CD14-positive monocyte (primary cell): ENCODE data around the gene STAT4. TPM values are rescaled to one million over a fixed set of nuclear protein-coding genes. Genes with fewer than 3 reads are reported as not detected.

ENCODE experiments used
- DNase-seq, 3 donors: peaks; one replicate each; pipeline ENCODE4 v3.0.0-alpha.2; 2011 to 2022
- H2AFZ ChIP-seq: 2 replicates; pipeline ENCODE4 v1.6.0; 2012; ENCODE audit warnings: mild to moderate bottlenecking, low read depth, low read length, inconsistent platforms; ENCODE audit not compliant: insufficient read depth, poor library complexity, severe bottlenecking
- H3K27ac ChIP-seq, 2 donors: 1 replicate in 1 of 2; 2 replicates in 1 of 2; pipeline ENCODE4 v1.5.1; 2012 to 2013; ENCODE audit warnings: low read length in 2 of 2, control low read depth in 1 of 2, inconsistent platforms in 1 of 2, low read depth in 1 of 2, mild to moderate bottlenecking in 1 of 2
- H3K27me3 ChIP-seq, 2 donors: one replicate each; pipeline versions ENCODE4 v1.6.0 to v1.6.1; 2011 to 2013; ENCODE audit warnings: low read length in 2 of 2; ENCODE audit not compliant: control insufficient read depth in 2 of 2, insufficient read depth in 2 of 2
- H3K36me3 ChIP-seq, 2 donors: replicated peaks in 1 of 2; 1 replicate in 1 of 2; 2 replicates in 1 of 2; pipeline versions ENCODE4 v1.5.1 to v1.6.1; 2012 to 2013; ENCODE audit warnings: low read length in 2 of 2, control low read depth in 1 of 2, inconsistent platforms in 1 of 2, mild to moderate bottlenecking in 1 of 2; ENCODE audit not compliant: insufficient read depth in 2 of 2, control insufficient read depth in 1 of 2
- H3K4me1 ChIP-seq, 2 donors: 1 replicate in 1 of 2; 2 replicates in 1 of 2; pipeline versions ENCODE4 v1.5.1 to v1.6.1; 2012 to 2013; ENCODE audit warnings: low read length in 2 of 2, control low read depth in 1 of 2, inconsistent platforms in 1 of 2, mild to moderate bottlenecking in 1 of 2, moderate library complexity in 1 of 2; ENCODE audit not compliant: insufficient read depth in 2 of 2, control insufficient read depth in 1 of 2
- H3K4me2 ChIP-seq: replicated peaks from 2 replicates; pipeline ENCODE3; 2012; ENCODE audit warnings: low read length, moderate library complexity, mild to moderate bottlenecking; ENCODE audit not compliant: poor library complexity, severe bottlenecking; ENCODE audit errors: extremely low read depth
- H3K4me3 ChIP-seq, 3 experiments: fragments of 200-600 bp in 1 of 3; sonication (generic) in 1 of 3; replicated peaks in 1 of 3; 1 replicate in 2 of 3; 2 replicates in 1 of 3; pipeline ENCODE4 v1.5.1; 2011 to 2013; ENCODE audit warnings: low read length in 3 of 3, mild to moderate bottlenecking in 3 of 3, control low read depth in 2 of 3, low read depth in 2 of 3, inconsistent platforms in 1 of 3, moderate library complexity in 1 of 3
- H3K79me2 ChIP-seq: 2 replicates; pipeline ENCODE4 v1.6.0; 2012; ENCODE audit warnings: mild to moderate bottlenecking, control low read depth, inconsistent platforms, low read length, moderate library complexity; ENCODE audit not compliant: insufficient read depth
- H3K9ac ChIP-seq: 2 replicates; pipeline ENCODE4 v1.6.0; 2017; ENCODE audit warnings: low read length, mild to moderate bottlenecking; ENCODE audit not compliant: insufficient read depth, poor library complexity, severe bottlenecking
- H3K9me3 ChIP-seq, 2 donors: replicated peaks in 1 of 2; 1 replicate in 1 of 2; 2 replicates in 1 of 2; pipeline versions ENCODE4 v1.5.1 to v1.6.1; 2012 to 2013; ENCODE audit warnings: low read length in 2 of 2, control low read depth in 1 of 2; ENCODE audit not compliant: control insufficient read depth in 1 of 2, insufficient read depth in 1 of 2
- H4K20me1 ChIP-seq: 2 replicates; pipeline ENCODE4 v1.6.0; 2012; ENCODE audit warnings: mild to moderate bottlenecking, low read length, control low read depth, moderate library complexity; ENCODE audit not compliant: insufficient read depth
- H3K27ac Mint-ChIP-seq, 7 donors: one replicate each; pipeline ENCODE4 v1.8.0; 2020; ENCODE audit warnings: mild to moderate bottlenecking in 7 of 7, mixed read lengths in 7 of 7, moderate library complexity in 6 of 7, inconsistent platforms in 2 of 7
- H3K27me3 Mint-ChIP-seq, 3 donors: one replicate each; pipeline ENCODE4 v1.8.0; 2021 to 2022; ENCODE audit warnings: low read depth in 3 of 3, mild to moderate bottlenecking in 3 of 3, mixed read lengths in 3 of 3, moderate library complexity in 3 of 3, inconsistent platforms in 1 of 3
- H3K36me3 Mint-ChIP-seq, 2 donors: one replicate each; pipeline ENCODE4 v1.8.0; 2020; ENCODE audit warnings: mixed read lengths in 2 of 2, inconsistent platforms in 1 of 2, mild to moderate bottlenecking in 1 of 2
- H3K4me1 Mint-ChIP-seq: one replicate; pipeline ENCODE4 v1.8.0; 2020; ENCODE audit warnings: mild to moderate bottlenecking, mixed read lengths
- H3K4me3 Mint-ChIP-seq, 2 donors: one replicate each; pipeline ENCODE4 v1.8.0; 2020; ENCODE audit warnings: mild to moderate bottlenecking in 2 of 2, mixed read lengths in 2 of 2, moderate library complexity in 1 of 2
- H3K9me3 Mint-ChIP-seq, 7 donors: one replicate each; pipeline ENCODE4 v1.8.0; 2020 to 2022; ENCODE audit warnings: mixed read lengths in 7 of 7, mild to moderate bottlenecking in 6 of 7, moderate library complexity in 6 of 7, inconsistent platforms in 2 of 7
- WGBS: methylation state at CpG from one replicate; pipeline ENCODE4 v1.1.5; 2013; ENCODE audit warnings: missing lambda C conversion rate; ENCODE audit not compliant: insufficient coverage; 5-methylcytosine and 5-hydroxymethylcytosine counted together
- intact Hi-C, 2 donors: fragments of 100-400 bp; cut with micrococcal nuclease; formaldehyde crosslinking; loops; one replicate each; pipeline versions ENCODE4 v1.15.0 to v1.15.1; 2023
- polyA plus RNA-seq, 3 donors: library from polyadenylated mRNA; depleted of rRNA in 1 of 3; unstranded in 2 of 3; stranded (reverse) in 1 of 3; fragments of 300-500 nt in 2 of 3; fragments of >200 nt in 1 of 3; fragmentation: Illumina TruSeq in 2 of 3; gene quantifications; 1 replicate in 2 of 3; 2 replicates in 1 of 3; pipeline ENCODE4 v1.2.3, GENCODE V29; 2012 to 2021
- TF ChIP-seq, protein P1 (sequence below): fragments of 200-600 bp; IDR thresholded peaks from one replicate; pipeline ENCODE4 v1.8.0; 2022; ENCODE audit warnings: antibody characterized with exemption, mild to moderate bottlenecking

The STAT4 gene
- polyA plus RNA-seq, 3 donors = 0.31 to 0.52 (median 0.31) TPM

DNA sequence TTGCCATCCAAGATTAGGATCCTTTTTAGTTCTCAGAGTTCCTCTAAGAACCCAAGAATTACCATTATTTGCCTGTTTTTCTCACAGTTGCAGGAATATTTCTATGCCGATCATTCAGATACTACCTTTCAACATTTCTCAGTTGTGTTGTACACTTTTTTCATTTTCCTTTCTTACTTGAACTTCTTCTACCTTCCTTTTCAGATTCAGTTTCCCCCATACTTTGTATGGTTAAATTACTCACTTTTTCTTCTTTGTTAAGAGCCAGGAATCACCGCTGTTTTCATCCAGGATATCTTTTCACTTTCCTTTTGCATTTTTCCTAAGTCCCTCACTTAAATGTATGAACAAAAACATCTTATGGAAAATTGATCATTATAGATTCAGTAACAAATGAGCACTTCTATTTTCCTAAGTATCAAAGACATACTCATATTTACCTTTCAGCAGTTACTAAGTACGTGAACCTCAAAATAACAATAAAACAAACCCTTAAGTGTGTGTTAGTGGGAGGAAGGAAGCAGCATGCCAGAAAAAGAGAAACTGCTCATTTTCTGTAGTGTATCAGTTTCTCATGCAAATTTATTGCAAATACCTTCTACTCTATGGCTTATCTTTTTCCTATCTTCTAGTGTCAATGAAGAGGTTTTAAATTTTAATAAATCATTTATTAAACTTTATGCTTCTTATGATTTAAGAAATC, 72.5 kb downstream of the STAT4 start:
- Histone ChIP-seq H3K79me2 (no peaks in the 10 kb centered on the region), H3K27ac (no peak overlapping the region), H3K4me2 (no peak overlapping the region), H3K9ac (no peak overlapping the region), H3K36me3 (no peaks in the 10 kb centered on the region), H3K9me3 (no peaks in the 10 kb centered on the region), H4K20me1 (no peaks in the 10 kb centered on the region), H3K27me3 (no peaks in the 10 kb centered on the region), H2AFZ (peak overlapping the region; percentile 16), H3K4me3 (no peak overlapping the region), H3K4me1 (no peaks in the 10 kb centered on the region)
- WGBS = no CpG with 5 or more reads among the region's 3 CpGs
- H3K36me3 Mint-ChIP-seq = no peaks in the 10 kb centered on the region
- H3K4me3 Mint-ChIP-seq = no peak overlapping the region
- no peak overlapping the region for H3K27ac Mint-ChIP-seq
- peaks cover 6% of the 10 kb centered on the region for H3K4me1 Mint-ChIP-seq
- no peaks in the 10 kb centered on the region for H3K27me3 Mint-ChIP-seq
- intact Hi-C loops = no loop called here
- DNase-seq = no peak
- peaks cover 0 to 7% (median 2%) of the 10 kb centered on the region in 7 donors for H3K9me3 Mint-ChIP-seq
- TF ChIP-seq, protein P1, sequence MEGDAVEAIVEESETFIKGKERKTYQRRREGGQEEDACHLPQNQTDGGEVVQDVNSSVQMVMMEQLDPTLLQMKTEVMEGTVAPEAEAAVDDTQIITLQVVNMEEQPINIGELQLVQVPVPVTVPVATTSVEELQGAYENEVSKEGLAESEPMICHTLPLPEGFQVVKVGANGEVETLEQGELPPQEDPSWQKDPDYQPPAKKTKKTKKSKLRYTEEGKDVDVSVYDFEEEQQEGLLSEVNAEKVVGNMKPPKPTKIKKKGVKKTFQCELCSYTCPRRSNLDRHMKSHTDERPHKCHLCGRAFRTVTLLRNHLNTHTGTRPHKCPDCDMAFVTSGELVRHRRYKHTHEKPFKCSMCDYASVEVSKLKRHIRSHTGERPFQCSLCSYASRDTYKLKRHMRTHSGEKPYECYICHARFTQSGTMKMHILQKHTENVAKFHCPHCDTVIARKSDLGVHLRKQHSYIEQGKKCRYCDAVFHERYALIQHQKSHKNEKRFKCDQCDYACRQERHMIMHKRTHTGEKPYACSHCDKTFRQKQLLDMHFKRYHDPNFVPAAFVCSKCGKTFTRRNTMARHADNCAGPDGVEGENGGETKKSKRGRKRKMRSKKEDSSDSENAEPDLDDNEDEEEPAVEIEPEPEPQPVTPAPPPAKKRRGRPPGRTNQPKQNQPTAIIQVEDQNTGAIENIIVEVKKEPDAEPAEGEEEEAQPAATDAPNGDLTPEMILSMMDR = no peak

DNA sequence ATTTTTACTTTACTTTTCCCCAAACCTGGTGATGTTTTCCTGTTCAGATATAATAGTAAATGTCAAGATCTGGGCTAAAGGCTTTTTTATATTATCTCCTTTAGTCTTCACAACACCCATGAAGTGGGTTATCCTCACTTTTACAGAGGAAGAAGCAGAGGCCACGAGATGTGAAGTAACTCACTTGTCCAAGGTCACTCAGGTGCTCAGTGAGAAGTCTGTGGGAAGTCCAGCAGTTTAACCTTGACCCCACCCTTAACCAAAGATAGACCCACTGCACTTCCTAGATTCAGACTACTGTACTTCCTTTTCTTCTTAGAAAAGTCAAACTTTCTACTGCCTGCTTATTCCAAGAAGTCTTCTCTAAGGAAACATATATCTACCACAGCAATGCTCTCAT, 80.5 kb downstream of the STAT4 start:
- Histone ChIP-seq H4K20me1 (no peaks in the 10 kb centered on the region), H3K9me3 (no peaks in the 10 kb centered on the region), H3K27me3 (no peaks in the 10 kb centered on the region), H3K9ac (no peak overlapping the region), H3K79me2 (no peaks in the 10 kb centered on the region), H3K4me1 (peaks cover 12 to 21% of the 10 kb centered on the region in 2 donors), H2AFZ (no peak overlapping the region), H3K4me2 (no peak overlapping the region), H3K36me3 (no peaks in the 10 kb centered on the region), H3K4me3 (no peak overlapping the region), H3K27ac (no peak overlapping the region)
- DNase-seq = no peak
- Mint-ChIP-seq H3K4me1 (peaks cover 18% of the 10 kb centered on the region), H3K4me3 (no peak overlapping the region), H3K27ac (no peak overlapping the region), H3K9me3 (no peaks in the 10 kb centered on the region), H3K27me3 (no peaks in the 10 kb centered on the region), H3K36me3 (no peaks in the 10 kb centered on the region)
- 0% methylated on average over 1 of the region's 1 CpG for WGBS
- TF ChIP-seq, protein P1 = no peak
- intact Hi-C loops = no loop called here
